Mucosa of descending colon (tissue), 3 donors: ENCODE measurements around the gene SCN1A. TPM values are rescaled to one million over a fixed set of nuclear protein-coding genes. Genes with fewer than 3 reads are reported as not detected.

Experiments
- ATAC-seq: fragments of 200-7000 bp; cut with Tn5 transposase; one replicate; pipeline ENCODE4 v1.9.1; 2020; ENCODE audit warnings: mild to moderate bottlenecking, moderate library complexity
- DNase-seq, 3 donors: peaks; one replicate each; pipeline ENCODE4 v3.0.0-alpha.2; 2020
- H3K36me3 ChIP-seq: fragments of 200-600 bp; one replicate; pipeline ENCODE4 v1.8.0; 2021; ENCODE audit warnings: low read depth, mild to moderate bottlenecking
- H3K4me1 ChIP-seq: fragments of 200-600 bp; one replicate; pipeline ENCODE4 v1.8.0; 2021; ENCODE audit warnings: low read depth, mild to moderate bottlenecking
- H3K4me3 ChIP-seq: fragments of 200-600 bp; one replicate; pipeline ENCODE4 v1.8.0; 2021; ENCODE audit warnings: mild to moderate bottlenecking
- H3K9me3 ChIP-seq: fragments of 200-600 bp; one replicate; pipeline ENCODE4 v1.8.0; 2021; ENCODE audit warnings: mild to moderate bottlenecking
- CTCF ChIP-seq: fragments of 200-600 bp; IDR thresholded peaks from one replicate; pipeline ENCODE4 v1.8.0; 2022; ENCODE audit warnings: antibody characterized with exemption, mild to moderate bottlenecking
- intact Hi-C, 2 donors: fragments of 100-400 bp; cut with DNase I in 1 of 2; cut with micrococcal nuclease in 1 of 2; formaldehyde crosslinking; loops; one replicate each; pipeline versions ENCODE4 v1.11.0 to v1.11.1; 2022; cut with DNase I, micrococcal nuclease
- total RNA-seq, 3 donors: library from RNA; stranded (reverse); fragmentation: NEBNext Ultra II Directional in 2 of 3; extraction: Animal tissue kit (Norgen Biotek cat#: 25700) in 2 of 3; gene quantifications; one replicate each; pipeline versions ENCODE4 v1.2.1 to v1.2.4, GENCODE V29; 2021 to 2023
- donor health status: DM: no; HTN: no; CAD: no; lungs with moderate emphysema.
- donor health status: DM: no; HTN: no; CAD: no.
- donor health status: DM: no; HTN: yes; CAD: no.

Gene SCN1A
- total RNA-seq, 3 donors from 2014 or later = 0.82 TPM; not detected in 2

GRCh38 chr2:166042768-166043390 lies 84.9 kb downstream of the SCN1A start:
- DNase-seq (no peak), ATAC-seq (no peak)
- H3K9me3 ChIP-seq = no peaks in the 10 kb centered on the region
- H3K36me3 ChIP-seq = no peaks in the 10 kb centered on the region
- H3K4me3 ChIP-seq = no peak overlapping the region
- H3K4me1 ChIP-seq = no peaks in the 10 kb centered on the region
- intact Hi-C loops = no loop called here
- no peak for TF ChIP-seq CTCF

GRCh38 chr2:166042356-166042755 lies 85.5 kb downstream of the SCN1A start:
- no peak for TF ChIP-seq CTCF
- ATAC-seq = no peak
- no peaks in the 10 kb centered on the region for H3K36me3 ChIP-seq
- no peak for DNase-seq
- no peaks in the 10 kb centered on the region for H3K4me1 ChIP-seq
- no peak overlapping the region for H3K4me3 ChIP-seq
- no peaks in the 10 kb centered on the region for H3K9me3 ChIP-seq
- intact Hi-C loops = no loop called here

GRCh38 chr2:166041613-166042012 lies 86.2 kb downstream of the SCN1A start:
- intact Hi-C loops = no loop called here
- no peaks in the 10 kb centered on the region for H3K9me3 ChIP-seq
- no peak for TF ChIP-seq CTCF
- no peak for DNase-seq
- no peaks in the 10 kb centered on the region for H3K36me3 ChIP-seq
- no peak overlapping the region for H3K4me3 ChIP-seq
- no peak for ATAC-seq
- no peaks in the 10 kb centered on the region for H3K4me1 ChIP-seq

- Histone ChIP-seq H3K36me3 (no peaks in the 10 kb centered on the region), H3K9me3 (no peaks in the 10 kb centered on the region), H3K4me3 (no peak overlapping the region), H3K4me1 (no peaks in the 10 kb centered on the region)
- intact Hi-C loops = no loop called here
- ATAC-seq (no peak), DNase-seq (no peak)
- TF ChIP-seq CTCF = no peak
Measured at GRCh38 chr2:166032361-166032760, 95.5 kb downstream of the SCN1A start.

GRCh38 chr2:166031054-166031453 lies 96.8 kb downstream of the SCN1A start:
- DNase-seq (no peak), ATAC-seq (no peak)
- intact Hi-C loops = no loop called here
- Histone ChIP-seq H3K9me3 (no peaks in the 10 kb centered on the region), H3K4me1 (no peaks in the 10 kb centered on the region), H3K4me3 (no peak overlapping the region), H3K36me3 (no peaks in the 10 kb centered on the region)
- TF ChIP-seq CTCF = no peak

GRCh38 chr2:166025313-166025712 lies 102.5 kb downstream of the SCN1A start:
- Histone ChIP-seq H3K36me3 (no peaks in the 10 kb centered on the region), H3K4me1 (no peaks in the 10 kb centered on the region), H3K4me3 (no peak overlapping the region), H3K9me3 (no peaks in the 10 kb centered on the region)
- no peak for TF ChIP-seq CTCF
- no peak for ATAC-seq
- intact Hi-C loops = no loop called here
- no peak for DNase-seq
